Mononuclear cell (primary cell): ENCODE measurements around the gene CCDC138. TPM values are rescaled to one million over a fixed set of nuclear protein-coding genes. Genes with fewer than 3 reads are reported as not detected.

Experiments
- H3K27me3 ChIP-seq: 2 replicates; pipeline ENCODE4 v1.6.0; 2011; ENCODE audit warnings: low read length, control low read depth; ENCODE audit not compliant: insufficient read depth
- H3K4me1 ChIP-seq: 2 replicates; pipeline ENCODE4 v1.5.1; 2011; ENCODE audit warnings: mild to moderate bottlenecking, low read length, control low read depth; ENCODE audit not compliant: insufficient read depth
- H3K4me3 ChIP-seq: 2 replicates; pipeline ENCODE4 v1.5.1; 2011; ENCODE audit warnings: mild to moderate bottlenecking, low read length, moderate library complexity
- H3K9me3 ChIP-seq: 2 replicates; pipeline ENCODE4 v1.5.1; 2011; ENCODE audit warnings: low read depth, mild to moderate bottlenecking, control low read depth, low read length
- total RNA-seq: library from RNA; depleted of rRNA; stranded (reverse); fragments of >200 nt; gene quantifications from one replicate; pipeline ENCODE4 v1.2.3, GENCODE V29; 2012

CCDC138 gene
- total RNA-seq, 1 donor = 4.9 TPM

- Histone ChIP-seq H3K27me3 (no peaks in the 10 kb centered on the region), H3K9me3 (peaks cover 17% of the 10 kb centered on the region), H3K4me1 (no peaks in the 10 kb centered on the region), H3K4me3 (no peak overlapping the region)
These were observed 24.7 kb downstream of the CCDC138 start for GRCh38 chr2:108810993-108811957.

GRCh38 chr2:108813732-108814131 lies 27.2 kb downstream of the CCDC138 start:
- no peaks in the 10 kb centered on the region for H3K27me3 ChIP-seq
- no peaks in the 10 kb centered on the region for H3K4me1 ChIP-seq

GRCh38 chr2:108820482-108820881 lies 33.9 kb downstream of the CCDC138 start:
- H3K4me1 ChIP-seq = no peaks in the 10 kb centered on the region
- H3K27me3 ChIP-seq = no peaks in the 10 kb centered on the region
- H3K9me3 ChIP-seq = peaks cover 15% of the 10 kb centered on the region
- H3K4me3 ChIP-seq = no peak overlapping the region

More at GRCh38 chr2:108813732-108814131, 27.2 kb downstream of the CCDC138 start:
- Histone ChIP-seq H3K9me3 (peaks cover 16% of the 10 kb centered on the region), H3K4me3 (no peak overlapping the region)

- H3K9me3 ChIP-seq = peaks cover 15% of the 10 kb centered on the region
- no peaks in the 10 kb centered on the region for H3K4me1 ChIP-seq
- H3K27me3 ChIP-seq = no peaks in the 10 kb centered on the region
- no peak overlapping the region for H3K4me3 ChIP-seq
These were observed 36.7 kb downstream of the CCDC138 start for GRCh38 chr2:108823286-108823685.

- Histone ChIP-seq H3K9me3 (peaks cover 9% of the 10 kb centered on the region), H3K4me1 (no peaks in the 10 kb centered on the region), H3K4me3 (no peak overlapping the region), H3K27me3 (no peaks in the 10 kb centered on the region)
These were observed 37.9 kb downstream of the CCDC138 start for GRCh38 chr2:108824316-108825070.

- Histone ChIP-seq H3K9me3 (peaks cover 4% of the 10 kb centered on the region), H3K4me1 (no peaks in the 10 kb centered on the region), H3K27me3 (no peaks in the 10 kb centered on the region), H3K4me3 (no peak overlapping the region)
These were observed 38.7 kb downstream of the CCDC138 start for GRCh38 chr2:108825254-108825653.

GRCh38 chr2:108825736-108826135 lies 39.2 kb downstream of the CCDC138 start:
- no peaks in the 10 kb centered on the region for H3K4me1 ChIP-seq
- H3K27me3 ChIP-seq = no peaks in the 10 kb centered on the region
- H3K9me3 ChIP-seq = no peaks in the 10 kb centered on the region
- no peak overlapping the region for H3K4me3 ChIP-seq

- Histone ChIP-seq H3K4me3 (no peak overlapping the region), H3K9me3 (no peaks in the 10 kb centered on the region), H3K27me3 (no peaks in the 10 kb centered on the region), H3K4me1 (no peaks in the 10 kb centered on the region)
These were observed 43.2 kb downstream of the CCDC138 start for GRCh38 chr2:108829578-108830310.

GRCh38 chr2:108833219-108833618 lies 46.6 kb downstream of the CCDC138 start:
- Histone ChIP-seq H3K4me3 (no peak overlapping the region), H3K4me1 (no peaks in the 10 kb centered on the region), H3K27me3 (no peaks in the 10 kb centered on the region), H3K9me3 (peaks cover 10% of the 10 kb centered on the region)

- Histone ChIP-seq H3K27me3 (no peaks in the 10 kb centered on the region), H3K9me3 (peaks cover 16% of the 10 kb centered on the region), H3K4me3 (no peak overlapping the region), H3K4me1 (no peaks in the 10 kb centered on the region)
These were observed 48.0 kb downstream of the CCDC138 start for GRCh38 chr2:108834620-108835019.

GRCh38 chr2:108835040-108835439 lies 48.5 kb downstream of the CCDC138 start:
- Histone ChIP-seq H3K9me3 (peaks cover 18% of the 10 kb centered on the region), H3K4me1 (no peaks in the 10 kb centered on the region), H3K4me3 (no peak overlapping the region), H3K27me3 (no peaks in the 10 kb centered on the region)

GRCh38 chr2:108837198-108837597 lies 50.6 kb downstream of the CCDC138 start:
- peaks cover 18% of the 10 kb centered on the region for H3K9me3 ChIP-seq
- H3K27me3 ChIP-seq = no peaks in the 10 kb centered on the region
- H3K4me1 ChIP-seq = no peaks in the 10 kb centered on the region
- no peak overlapping the region for H3K4me3 ChIP-seq

GRCh38 chr2:108841506-108841905 lies 54.9 kb downstream of the CCDC138 start:
- Histone ChIP-seq H3K27me3 (no peaks in the 10 kb centered on the region), H3K9me3 (peaks cover 14% of the 10 kb centered on the region), H3K4me1 (no peaks in the 10 kb centered on the region), H3K4me3 (no peak overlapping the region)

- Histone ChIP-seq H3K4me3 (no peak overlapping the region), H3K27me3 (no peaks in the 10 kb centered on the region), H3K4me1 (no peaks in the 10 kb centered on the region), H3K9me3 (no peaks in the 10 kb centered on the region)
These were observed 59.4 kb downstream of the CCDC138 start for GRCh38 chr2:108845923-108846322.

GRCh38 chr2:108847000-108847399 lies 60.4 kb downstream of the CCDC138 start:
- H3K27me3 ChIP-seq = no peaks in the 10 kb centered on the region
- H3K4me3 ChIP-seq = no peak overlapping the region
- H3K4me1 ChIP-seq = no peaks in the 10 kb centered on the region
- no peaks in the 10 kb centered on the region for H3K9me3 ChIP-seq
